ENCODE results near the gene MCAT.

DNA sequence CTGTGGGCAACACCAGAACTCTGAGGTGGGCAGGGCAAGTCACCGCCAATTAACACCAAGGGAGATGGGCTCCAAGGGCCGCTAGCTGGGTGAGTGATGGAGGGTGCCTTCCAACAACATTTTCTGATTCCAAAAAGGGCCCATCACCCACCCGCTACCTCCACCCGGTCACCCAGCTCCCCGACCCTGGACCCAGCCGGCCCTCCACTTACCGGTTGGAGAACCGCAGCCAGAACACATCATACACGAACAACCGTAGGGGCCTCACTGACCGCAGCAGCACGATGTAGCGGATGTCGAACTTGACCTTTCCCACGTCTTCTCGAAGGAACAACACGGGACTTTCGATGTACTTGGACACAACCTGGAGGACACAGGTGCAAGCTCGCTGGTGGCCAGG, 29.0 kb upstream of the MCAT start:
- TF ChIP-seq POLR2A (IDR thresholded peaks at IDR 0.05), result no peak
- TF ChIP-seq, protein P1, sequence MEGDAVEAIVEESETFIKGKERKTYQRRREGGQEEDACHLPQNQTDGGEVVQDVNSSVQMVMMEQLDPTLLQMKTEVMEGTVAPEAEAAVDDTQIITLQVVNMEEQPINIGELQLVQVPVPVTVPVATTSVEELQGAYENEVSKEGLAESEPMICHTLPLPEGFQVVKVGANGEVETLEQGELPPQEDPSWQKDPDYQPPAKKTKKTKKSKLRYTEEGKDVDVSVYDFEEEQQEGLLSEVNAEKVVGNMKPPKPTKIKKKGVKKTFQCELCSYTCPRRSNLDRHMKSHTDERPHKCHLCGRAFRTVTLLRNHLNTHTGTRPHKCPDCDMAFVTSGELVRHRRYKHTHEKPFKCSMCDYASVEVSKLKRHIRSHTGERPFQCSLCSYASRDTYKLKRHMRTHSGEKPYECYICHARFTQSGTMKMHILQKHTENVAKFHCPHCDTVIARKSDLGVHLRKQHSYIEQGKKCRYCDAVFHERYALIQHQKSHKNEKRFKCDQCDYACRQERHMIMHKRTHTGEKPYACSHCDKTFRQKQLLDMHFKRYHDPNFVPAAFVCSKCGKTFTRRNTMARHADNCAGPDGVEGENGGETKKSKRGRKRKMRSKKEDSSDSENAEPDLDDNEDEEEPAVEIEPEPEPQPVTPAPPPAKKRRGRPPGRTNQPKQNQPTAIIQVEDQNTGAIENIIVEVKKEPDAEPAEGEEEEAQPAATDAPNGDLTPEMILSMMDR (IDR thresholded peaks at IDR 0.05), result no peak
